ENCODE results near the gene NUP205. TPM values are rescaled to one million over a fixed set of nuclear protein-coding genes. Genes with fewer than 3 reads are reported as not detected.

The NUP205 gene
- total and polyA plus RNA-seq, 11 donors = 9.4 to 18.6 (median 13.6) TPM

DNA sequence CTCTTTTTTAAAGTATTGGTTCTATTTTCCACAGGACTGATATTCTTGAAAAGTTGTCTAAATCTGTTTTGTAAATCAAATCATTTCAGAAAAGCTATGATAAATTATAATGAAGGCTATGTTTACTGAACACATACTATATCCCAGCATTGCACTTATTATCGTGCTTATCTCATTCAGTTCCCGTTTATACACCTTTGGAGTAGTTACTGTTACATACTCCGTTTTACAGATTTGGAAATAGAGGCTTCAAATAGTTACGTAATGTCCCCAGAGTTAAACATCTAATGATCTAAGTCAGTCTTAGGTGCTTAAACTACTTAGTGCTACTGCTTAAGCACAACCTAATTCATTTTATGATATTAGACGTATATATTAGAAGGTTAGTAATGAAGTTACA lies 1.2 kb downstream of the NUP205 start:
- DNase-seq = no peak
- peak overlapping the region; percentile 67 to 98 (median 88) for H3K4me3 ChIP-seq
- no peaks in the 10 kb centered on the region for H3K27me3 ChIP-seq
- no peak for ATAC-seq
- H3K4me1 ChIP-seq = peaks cover 0 to 33% (median 9%) of the 10 kb centered on the region in 12 donors
- no peaks in the 10 kb centered on the region for H3K36me3 ChIP-seq
- 54 to 65% (median 61%) methylated on average over 5 of the region's 5 CpGs for WGBS, 4 donors
- peak overlapping the region in 7 of 12 donors; percentile 92 to 99 (median 93) for H3K27ac ChIP-seq
- no peak for TF ChIP-seq POLR2A (IDR thresholded peaks at IDR 0.05)
- TF ChIP-seq, protein P1, sequence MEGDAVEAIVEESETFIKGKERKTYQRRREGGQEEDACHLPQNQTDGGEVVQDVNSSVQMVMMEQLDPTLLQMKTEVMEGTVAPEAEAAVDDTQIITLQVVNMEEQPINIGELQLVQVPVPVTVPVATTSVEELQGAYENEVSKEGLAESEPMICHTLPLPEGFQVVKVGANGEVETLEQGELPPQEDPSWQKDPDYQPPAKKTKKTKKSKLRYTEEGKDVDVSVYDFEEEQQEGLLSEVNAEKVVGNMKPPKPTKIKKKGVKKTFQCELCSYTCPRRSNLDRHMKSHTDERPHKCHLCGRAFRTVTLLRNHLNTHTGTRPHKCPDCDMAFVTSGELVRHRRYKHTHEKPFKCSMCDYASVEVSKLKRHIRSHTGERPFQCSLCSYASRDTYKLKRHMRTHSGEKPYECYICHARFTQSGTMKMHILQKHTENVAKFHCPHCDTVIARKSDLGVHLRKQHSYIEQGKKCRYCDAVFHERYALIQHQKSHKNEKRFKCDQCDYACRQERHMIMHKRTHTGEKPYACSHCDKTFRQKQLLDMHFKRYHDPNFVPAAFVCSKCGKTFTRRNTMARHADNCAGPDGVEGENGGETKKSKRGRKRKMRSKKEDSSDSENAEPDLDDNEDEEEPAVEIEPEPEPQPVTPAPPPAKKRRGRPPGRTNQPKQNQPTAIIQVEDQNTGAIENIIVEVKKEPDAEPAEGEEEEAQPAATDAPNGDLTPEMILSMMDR (IDR thresholded peaks at IDR 0.05) = no peak
- no peaks in the 10 kb centered on the region for H3K9me3 ChIP-seq
- intact Hi-C loops (cut with DNase I) = loop anchor here in 8 of 10 donors (1.0 to 10.0 kb wide), 8 partner anchors 47 to 278 kb away; partner anchors contain the start of gene CNOT4 (in 4 of the 8)

- Histone ChIP-seq H3K36me3 (no peaks in the 10 kb centered on the region), H3K27me3 (no peaks in the 10 kb centered on the region), H3K4me1 (peaks cover 0 to 33% (median 9%) of the 10 kb centered on the region in 12 donors), H3K4me3 (no peak overlapping the region), H3K9me3 (no peaks in the 10 kb centered on the region), H3K27ac (peak overlapping the region in 1 of 12 donors; percentile 25)
- TF ChIP-seq, protein P1 (IDR thresholded peaks at IDR 0.05) = no peak
- no peak for TF ChIP-seq POLR2A (IDR thresholded peaks at IDR 0.05)
- no peak for DNase-seq
- no peak for ATAC-seq
- intact Hi-C loops (cut with DNase I) = loop anchor here in 2 of 10 donors (5.0 to 10.0 kb wide), 2 partner anchors 146 to 278 kb away; no protein-coding TSS in a partner anchor
- 33 to 50% (median 43%) methylated on average over 1 of the region's 1 CpG for WGBS, 4 donors
Observed at GRCh38 chr7:135560631-135561030, 2.9 kb downstream of the NUP205 start.

- WGBS, 4 donors = 85 to 92% (median 90%) methylated on average over 8 of the region's 8 CpGs
- no peak for ATAC-seq
- no peak for TF ChIP-seq POLR2A (IDR thresholded peaks at IDR 0.05)
- TF ChIP-seq, protein P1 (IDR thresholded peaks at IDR 0.05) = no peak
- Histone ChIP-seq H3K27ac (no peak overlapping the region), H3K27me3 (no peaks in the 10 kb centered on the region), H3K4me1 (peaks cover 0 to 29% (median 9%) of the 10 kb centered on the region in 12 donors), H3K9me3 (no peaks in the 10 kb centered on the region), H3K4me3 (no peak overlapping the region), H3K36me3 (peaks cover 0 to 5% (median 0%) of the 10 kb centered on the region in 9 donors)
- intact Hi-C loops (cut with DNase I) = loop anchor here in 2 of 10 donors (5.0 to 10.0 kb wide), 2 partner anchors 148 to 280 kb away; no protein-coding TSS in a partner anchor
- no peak for DNase-seq
Observed at GRCh38 chr7:135562720-135563119, 5.0 kb downstream of the NUP205 start.

GRCh38 chr7:135571834-135572233 lies 14.1 kb downstream of the NUP205 start:
- 76 to 97% (median 86%) methylated on average over 3 of the region's 3 CpGs for WGBS, 4 donors
- Histone ChIP-seq H3K9me3 (no peaks in the 10 kb centered on the region), H3K4me1 (peaks cover 0 to 5% (median 0%) of the 10 kb centered on the region in 12 donors), H3K27ac (no peak overlapping the region), H3K4me3 (no peak overlapping the region), H3K27me3 (no peaks in the 10 kb centered on the region), H3K36me3 (peaks cover 0 to 58% (median 52%) of the 10 kb centered on the region in 9 donors)
- no peak for DNase-seq
- ATAC-seq = no peak
- intact Hi-C loops (cut with DNase I) = loop anchor here in 1 of 10 donors (10.0 kb wide), 1 partner anchor 63 kb away; no protein-coding TSS in a partner anchor
- TF ChIP-seq, protein P1 (IDR thresholded peaks at IDR 0.05) = no peak
- TF ChIP-seq POLR2A (IDR thresholded peaks at IDR 0.05) = no peak

All from heart left ventricle (tissue), 16 donors.